ENCODE results near the gene NFATC3. TPM values are rescaled to one million over a fixed set of nuclear protein-coding genes. Genes with fewer than 3 reads are reported as not detected.

The NFATC3 gene
- total RNA-seq, 1 donor from 2014 or later = 22.9 TPM

- DNase-seq (ENCODE audit: low spot score) = no peak
- intact Hi-C loops (cut with DNase I) = loop anchor here (10.0 kb wide), 1 partner anchor 350 kb away; the partner anchor contains the start of gene NRN1L
Observed at GRCh38 chr16:68235108-68235886, 150.1 kb downstream of the NFATC3 start.

GRCh38 chr16:68235887-68236136 lies 150.6 kb downstream of the NFATC3 start, which contains the start of gene ESRP2:
Gene ESRP2, minus strand, starts transcription at chr16:68236127. Its CDS starts 82 bp downstream, at chr16:68236045.
- DNase-seq (ENCODE audit: low spot score) = no peak
- intact Hi-C loops (cut with DNase I) = loop anchor here (10.0 kb wide), 1 partner anchor 351 kb away; the partner anchor contains the start of gene NRN1L

GRCh38 chr16:68236137-68236825 lies 151.1 kb downstream of the NFATC3 start:
- DNase-seq (ENCODE audit: low spot score) = no peak
- intact Hi-C loops (cut with DNase I) = loop anchor here (10.0 kb wide), 1 partner anchor 351 kb away; the partner anchor contains the start of gene NRN1L

GRCh38 chr16:68236826-68237242 lies 151.7 kb downstream of the NFATC3 start:
- intact Hi-C loops (cut with DNase I) = loop anchor here (10.0 kb wide), 1 partner anchor 352 kb away; the partner anchor contains the start of gene NRN1L
- no peak for DNase-seq (ENCODE audit: low spot score)

- intact Hi-C loops (cut with DNase I) = loop anchor here (2.0 to 10.0 kb wide), 2 partner anchors 23 to 353 kb away; partner anchors contain the start of gene NRN1L
- DNase-seq (ENCODE audit: low spot score) = peak; percentile 98
Observed at GRCh38 chr16:68237243-68238028, 152.3 kb downstream of the NFATC3 start.

- intact Hi-C loops (cut with DNase I) = loop anchor here (2.0 to 10.0 kb wide), 2 partner anchors 23 to 353 kb away; partner anchors contain the start of gene NRN1L
- DNase-seq (ENCODE audit: low spot score) = no peak
Observed at GRCh38 chr16:68238029-68238345, 152.8 kb downstream of the NFATC3 start.

GRCh38 chr16:68242085-68242484 lies 156.9 kb downstream of the NFATC3 start:
- no peak for DNase-seq (ENCODE audit: low spot score)
- intact Hi-C loops (cut with DNase I) = no loop called here

- intact Hi-C loops (cut with DNase I) = no loop called here
- no peak for DNase-seq (ENCODE audit: low spot score)
Observed at GRCh38 chr16:68242926-68243858, 158.0 kb downstream of the NFATC3 start.

GRCh38 chr16:68244481-68244902 lies 159.3 kb downstream of the NFATC3 start:
- intact Hi-C loops (cut with DNase I) = no loop called here
- no peak for DNase-seq (ENCODE audit: low spot score)

- peak; percentile 98 for DNase-seq (ENCODE audit: low spot score)
- intact Hi-C loops (cut with DNase I) = loop anchor here (5.0 kb wide), 1 partner anchor 67 kb away; the partner anchor contains the start of genes PRMT7 and SLC7A6OS
Observed at GRCh38 chr16:68244903-68245853, 160.0 kb downstream of the NFATC3 start, which contains the start of gene PLA2G15. Gene PLA2G15, plus strand, starts transcription at chr16:68245373. Its CDS starts 54 bp downstream, at chr16:68245427.

GRCh38 chr16:68246121-68246520 lies 161.0 kb downstream of the NFATC3 start:
- intact Hi-C loops (cut with DNase I) = loop anchor here (2.0 to 5.0 kb wide), 2 partner anchors 19 to 66 kb away; partner anchors contain the start of genes PRMT7, SLC7A6 and SLC7A6OS
- no peak for DNase-seq (ENCODE audit: low spot score)

- intact Hi-C loops (cut with DNase I) = loop anchor here (2.0 to 5.0 kb wide), 2 partner anchors 18 to 66 kb away; partner anchors contain the start of genes PRMT7, SLC7A6 and SLC7A6OS
- DNase-seq (ENCODE audit: low spot score) = no peak
Observed at GRCh38 chr16:68246666-68247065, 161.5 kb downstream of the NFATC3 start.

- intact Hi-C loops (cut with DNase I) = loop anchor here (2.0 to 5.0 kb wide), 2 partner anchors 17 to 65 kb away; partner anchors contain the start of genes PRMT7, SLC7A6 and SLC7A6OS
- no peak for DNase-seq (ENCODE audit: low spot score)
Observed at GRCh38 chr16:68247400-68247799, 162.2 kb downstream of the NFATC3 start.

- intact Hi-C loops (cut with DNase I) = loop anchor here (2.0 to 5.0 kb wide), 2 partner anchors 17 to 64 kb away; partner anchors contain the start of genes PRMT7, SLC7A6 and SLC7A6OS
- no peak for DNase-seq (ENCODE audit: low spot score)
Observed at GRCh38 chr16:68247932-68248331, 162.8 kb downstream of the NFATC3 start.

- intact Hi-C loops (cut with DNase I) = loop anchor here (5.0 kb wide), 1 partner anchor 63 kb away; the partner anchor contains the start of genes PRMT7 and SLC7A6OS
- DNase-seq (ENCODE audit: low spot score) = no peak
Observed at GRCh38 chr16:68249371-68249770, 164.2 kb downstream of the NFATC3 start.

- intact Hi-C loops (cut with DNase I) = no loop called here
- no peak for DNase-seq (ENCODE audit: low spot score)
Observed at GRCh38 chr16:68250951-68251350, 165.8 kb downstream of the NFATC3 start.

- intact Hi-C loops (cut with DNase I) = no loop called here
- DNase-seq (ENCODE audit: low spot score) = no peak
Observed at GRCh38 chr16:68251832-68252231, 166.7 kb downstream of the NFATC3 start.
